NB4 (cell line): ENCODE measurements around the gene SLF2.

Source experiments
- MYC ChIP-seq: IDR thresholded peaks from 2 replicates; pipeline ENCODE4 v1.6.1; 2011; ENCODE audit warnings: low read depth, low read length
- POLR2A ChIP-seq: IDR thresholded peaks from 2 replicates; pipeline ENCODE4 v1.6.1; 2011; ENCODE audit warnings: mild to moderate bottlenecking; ENCODE audit not compliant: insufficient read length; ENCODE audit errors: extremely low read depth
- TF ChIP-seq, protein P1 (sequence below): IDR thresholded peaks from one replicate; pipeline ENCODE4 v1.5.1; 2012; ENCODE audit warnings: low read depth, low read length
- TF ChIP-seq, protein P2 (sequence below): IDR thresholded peaks from 2 replicates; pipeline ENCODE4 v1.6.1; 2011; ENCODE audit warnings: low read depth, low read length

GRCh38 chr10:100912013-100912604 lies 654 bp upstream of the SLF2 start:
- TF ChIP-seq, protein P1, sequence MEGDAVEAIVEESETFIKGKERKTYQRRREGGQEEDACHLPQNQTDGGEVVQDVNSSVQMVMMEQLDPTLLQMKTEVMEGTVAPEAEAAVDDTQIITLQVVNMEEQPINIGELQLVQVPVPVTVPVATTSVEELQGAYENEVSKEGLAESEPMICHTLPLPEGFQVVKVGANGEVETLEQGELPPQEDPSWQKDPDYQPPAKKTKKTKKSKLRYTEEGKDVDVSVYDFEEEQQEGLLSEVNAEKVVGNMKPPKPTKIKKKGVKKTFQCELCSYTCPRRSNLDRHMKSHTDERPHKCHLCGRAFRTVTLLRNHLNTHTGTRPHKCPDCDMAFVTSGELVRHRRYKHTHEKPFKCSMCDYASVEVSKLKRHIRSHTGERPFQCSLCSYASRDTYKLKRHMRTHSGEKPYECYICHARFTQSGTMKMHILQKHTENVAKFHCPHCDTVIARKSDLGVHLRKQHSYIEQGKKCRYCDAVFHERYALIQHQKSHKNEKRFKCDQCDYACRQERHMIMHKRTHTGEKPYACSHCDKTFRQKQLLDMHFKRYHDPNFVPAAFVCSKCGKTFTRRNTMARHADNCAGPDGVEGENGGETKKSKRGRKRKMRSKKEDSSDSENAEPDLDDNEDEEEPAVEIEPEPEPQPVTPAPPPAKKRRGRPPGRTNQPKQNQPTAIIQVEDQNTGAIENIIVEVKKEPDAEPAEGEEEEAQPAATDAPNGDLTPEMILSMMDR, result no peak
- TF ChIP-seq POLR2A (no peak), MYC (no peak)
- TF ChIP-seq, protein P2, sequence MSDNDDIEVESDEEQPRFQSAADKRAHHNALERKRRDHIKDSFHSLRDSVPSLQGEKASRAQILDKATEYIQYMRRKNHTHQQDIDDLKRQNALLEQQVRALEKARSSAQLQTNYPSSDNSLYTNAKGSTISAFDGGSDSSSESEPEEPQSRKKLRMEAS, result no peak
